Transverse colon (tissue), 4 donors: Measurements from ENCODE around the gene TSC22D3. TPM values are rescaled to one million over a fixed set of nuclear protein-coding genes. Genes with fewer than 3 reads are reported as not detected.
A peak's percentile ranks its signal among the peaks of the same experiment; 100 is the strongest.

Source experiments
- DNase-seq: peaks from one replicate; pipeline ENCODE4 v3.0.0-alpha.2; 2019
- H3K27ac ChIP-seq, 4 donors: fragments of 200-600 bp; sonication (generic); 2 replicates each; pipeline ENCODE4 v1.5.1; 2016 to 2018; ENCODE audit warnings: inconsistent platforms in 4 of 4
- H3K27me3 ChIP-seq: fragments of 200-600 bp; sonication (generic); 2 replicates; pipeline ENCODE4 v1.5.1; 2017; ENCODE audit warnings: inconsistent platforms
- H3K36me3 ChIP-seq, 4 donors: fragments of 200-600 bp; sonication (generic); 2 replicates each; pipeline ENCODE4 v1.5.1; 2017 to 2019; ENCODE audit warnings: inconsistent platforms in 4 of 4
- H3K4me1 ChIP-seq, 4 donors: fragments of 200-600 bp; sonication (generic); 2 replicates each; pipeline ENCODE4 v1.5.1; 2017 to 2020; ENCODE audit warnings: inconsistent platforms in 4 of 4
- H3K4me3 ChIP-seq, 4 donors: fragments of 200-600 bp; sonication (generic); 1 replicate in 1 of 4; 2 replicates in 3 of 4; pipeline versions ENCODE4 v1.5.1 to v1.6.1; 2017 to 2019; ENCODE audit warnings: inconsistent platforms in 4 of 4
- H3K9me3 ChIP-seq, 2 donors: fragments of 200-600 bp; sonication (generic); 2 replicates each; pipeline ENCODE4 v1.5.1; 2017 to 2019; ENCODE audit warnings: inconsistent platforms in 2 of 2
- EP300 ChIP-seq: sonication (generic); formaldehyde crosslinking; IDR thresholded peaks from one replicate; pipeline ENCODE4 v1.6.1; 2017; ENCODE audit warnings: antibody characterized with exemption, low read depth
- POLR2A ChIP-seq: fragments of 450-650 bp; IDR thresholded peaks from one replicate; pipeline ENCODE4 v1.6.1; 2016; ENCODE audit warnings: antibody characterized with exemption, mild to moderate bottlenecking, moderate library complexity
- POLR2AphosphoS5 ChIP-seq, 3 donors: sonication (generic); formaldehyde crosslinking; IDR thresholded peaks; one replicate each; pipeline ENCODE4 v1.6.1; 2016; ENCODE audit warnings: antibody characterized with exemption in 3 of 3
- whole genome bisulfite sequencing, 2 donors: methylation state at CpG; one replicate each; pipeline ENCODE4 v1.1.5; 2018; ENCODE audit warnings: low coverage in 1 of 2; 5-methylcytosine and 5-hydroxymethylcytosine counted together
- in situ Hi-C, 4 donors: fragments of 200-750 bp; cut with MboI; loops; one replicate each; pipeline versions ENCODE4 v1.15.0 to v1.15.1; 2017; ENCODE audit warnings: low sequenced_read_pairs in 3 of 4, low pct_ligation_motif_present in 1 of 4, low pct_unique_long_range_greater_than_20kb in 1 of 4
- intact Hi-C: fragments of 100-400 bp; cut with DNase I; formaldehyde crosslinking; loops from one replicate; pipeline ENCODE4 v1.15.1; 2023; ENCODE audit warnings: low total_unique reads
- total RNA-seq, 4 donors: library from RNA; depleted of rRNA; stranded (reverse); fragments of >200 nt; gene quantifications; one replicate each; pipeline ENCODE4 v1.1.0, GENCODE V29; 2016
- TF ChIP-seq, protein P1 (sequence below), 5 experiments: fragments of 200-600 bp in 3 of 5; fragments of 450-650 bp in 2 of 5; sonication (generic) in 3 of 5; IDR thresholded peaks; 1 replicate in 2 of 5; 2 replicates in 3 of 5; pipeline ENCODE4 v1.5.1; 2016 to 2017; ENCODE audit warnings: antibody characterized with exemption in 5 of 5, inconsistent platforms in 3 of 5, mild to moderate bottlenecking in 2 of 5, moderate library complexity in 1 of 5

The TSC22D3 gene
- total RNA-seq, 4 donors from 2014 or later, result 146 to 349 (median 202) TPM

DNA sequence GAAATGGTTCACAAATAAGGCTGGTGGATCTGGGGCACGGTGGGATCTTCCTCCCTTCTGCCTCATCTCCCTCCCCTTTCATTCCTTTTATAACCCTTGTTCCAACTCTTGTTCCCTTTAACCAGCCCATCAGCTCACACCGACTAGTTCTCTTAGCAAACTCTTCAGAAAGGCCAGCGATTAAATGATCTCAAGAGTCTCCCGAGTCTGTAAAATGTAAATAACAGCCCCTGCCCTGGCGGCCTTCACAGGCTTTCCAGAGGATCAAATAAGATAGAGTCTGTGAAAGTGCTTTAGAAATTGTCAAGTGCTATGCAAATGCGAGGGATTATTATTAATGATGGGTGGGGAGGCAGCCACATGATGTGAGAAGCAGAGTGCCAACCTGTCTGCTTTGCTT lies 27.1 kb downstream of the TSC22D3 start:
- TF ChIP-seq POLR2A (no peak), POLR2AphosphoS5 (IDR thresholded peaks at IDR 0.05) (no peak), EP300 (no peak)
- TF ChIP-seq, protein P1, sequence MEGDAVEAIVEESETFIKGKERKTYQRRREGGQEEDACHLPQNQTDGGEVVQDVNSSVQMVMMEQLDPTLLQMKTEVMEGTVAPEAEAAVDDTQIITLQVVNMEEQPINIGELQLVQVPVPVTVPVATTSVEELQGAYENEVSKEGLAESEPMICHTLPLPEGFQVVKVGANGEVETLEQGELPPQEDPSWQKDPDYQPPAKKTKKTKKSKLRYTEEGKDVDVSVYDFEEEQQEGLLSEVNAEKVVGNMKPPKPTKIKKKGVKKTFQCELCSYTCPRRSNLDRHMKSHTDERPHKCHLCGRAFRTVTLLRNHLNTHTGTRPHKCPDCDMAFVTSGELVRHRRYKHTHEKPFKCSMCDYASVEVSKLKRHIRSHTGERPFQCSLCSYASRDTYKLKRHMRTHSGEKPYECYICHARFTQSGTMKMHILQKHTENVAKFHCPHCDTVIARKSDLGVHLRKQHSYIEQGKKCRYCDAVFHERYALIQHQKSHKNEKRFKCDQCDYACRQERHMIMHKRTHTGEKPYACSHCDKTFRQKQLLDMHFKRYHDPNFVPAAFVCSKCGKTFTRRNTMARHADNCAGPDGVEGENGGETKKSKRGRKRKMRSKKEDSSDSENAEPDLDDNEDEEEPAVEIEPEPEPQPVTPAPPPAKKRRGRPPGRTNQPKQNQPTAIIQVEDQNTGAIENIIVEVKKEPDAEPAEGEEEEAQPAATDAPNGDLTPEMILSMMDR (IDR thresholded peaks at IDR 0.05), result no peak
- H3K27ac ChIP-seq, result peak overlapping the region; percentile 40 to 68 (median 59)
- WGBS, 2 donors, result 67 to 86% methylated on average over 2 to 6 of the region's 6 CpGs

DNA sequence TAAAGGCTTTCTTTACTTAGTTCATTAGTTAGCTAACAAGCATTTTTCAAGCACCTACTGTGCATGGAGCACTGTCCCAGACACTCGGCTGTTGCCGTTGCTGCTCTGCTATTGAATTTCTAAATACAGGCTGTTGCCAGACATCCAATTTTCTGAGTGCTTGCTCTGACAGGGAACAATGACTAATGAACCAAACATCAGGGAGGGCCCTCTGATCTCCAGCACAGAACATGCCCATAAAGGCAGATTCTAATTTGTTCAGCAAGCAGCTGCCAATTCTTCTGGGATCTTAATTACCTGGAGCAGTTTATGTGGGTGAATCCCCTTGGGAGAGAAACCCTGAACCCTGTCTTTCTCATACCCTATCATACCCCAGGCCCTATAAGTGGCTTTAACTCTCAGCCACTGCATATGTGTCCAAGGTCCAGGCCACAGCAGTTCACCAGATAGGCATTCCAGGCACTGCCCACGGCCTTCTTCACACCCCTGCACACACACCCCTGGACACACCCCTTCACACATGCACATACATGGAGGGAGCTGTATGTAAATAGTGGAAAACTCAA lies 27.9 kb downstream of the TSC22D3 start:
- Histone ChIP-seq H3K9me3 (no peaks in the 10 kb centered on the region), H3K4me1 (peaks cover 9 to 26% (median 12%) of the 10 kb centered on the region in 4 donors), H3K27ac (peak overlapping the region; percentile 40 to 68 (median 59)), H3K4me3 (no peak overlapping the region), H3K36me3 (no peaks in the 10 kb centered on the region), H3K27me3 (no peaks in the 10 kb centered on the region)
- TF ChIP-seq POLR2AphosphoS5 (IDR thresholded peaks at IDR 0.05) (peak in 1 of 3 donors; percentile 22), POLR2A (no peak)
- WGBS, 2 donors, result 50% methylated on average over 3 of the region's 3 CpGs; no CpG with 5 or more reads in 1 of the 2 donors
- DNase-seq, result peak; percentile 22
- intact Hi-C loops (no loop called here), in situ Hi-C loops (no loop called here)

More for the DNA sequence above, 27.1 kb downstream of the TSC22D3 start:
- in situ Hi-C loops (no loop called here), intact Hi-C loops (no loop called here)
- H3K4me1 ChIP-seq, result peaks cover 1 to 17% (median 4%) of the 10 kb centered on the region in 4 donors
- no peaks in the 10 kb centered on the region for H3K27me3 ChIP-seq
- H3K36me3 ChIP-seq, result no peaks in the 10 kb centered on the region
- no peak for DNase-seq
- no peak overlapping the region for H3K4me3 ChIP-seq
- no peaks in the 10 kb centered on the region for H3K9me3 ChIP-seq

DNA sequence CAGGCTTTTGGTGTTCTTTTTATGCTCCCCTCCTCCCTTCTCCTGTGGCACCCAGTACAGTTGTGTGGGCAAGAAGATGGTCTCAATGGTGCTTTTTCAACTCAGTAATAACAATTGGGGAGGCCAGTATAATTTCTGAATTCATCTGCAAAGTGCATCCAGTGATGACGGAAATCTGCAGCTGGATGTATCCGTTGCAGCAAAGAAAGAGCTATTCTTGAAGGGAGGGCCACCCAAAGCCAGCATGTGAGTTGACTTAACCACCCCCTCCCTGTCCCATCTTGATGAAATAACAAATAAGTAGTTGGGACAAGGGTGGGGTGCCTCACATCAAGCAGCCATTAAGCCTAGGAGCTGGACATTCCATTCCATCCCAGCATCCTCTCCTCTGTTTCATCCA lies 30.7 kb downstream of the TSC22D3 start:
- intact Hi-C loops, result no loop called here
- no peak for DNase-seq
- in situ Hi-C loops, result no loop called here
- no peak overlapping the region for H3K4me3 ChIP-seq
- H3K9me3 ChIP-seq, result no peaks in the 10 kb centered on the region
- no peak overlapping the region for H3K27ac ChIP-seq
- 92% methylated on average over 2 of the region's 2 CpGs; no CpG with 5 or more reads in 1 of the 2 donors for WGBS, 2 donors
- no peaks in the 10 kb centered on the region for H3K36me3 ChIP-seq
- no peaks in the 10 kb centered on the region for H3K27me3 ChIP-seq
- H3K4me1 ChIP-seq, result peaks cover 23 to 43% (median 28%) of the 10 kb centered on the region in 4 donors
- TF ChIP-seq POLR2A, result no peak
- no peak for TF ChIP-seq POLR2AphosphoS5 (IDR thresholded peaks at IDR 0.05)
- TF ChIP-seq EP300, result no peak
- TF ChIP-seq, protein P1 (IDR thresholded peaks at IDR 0.05), result no peak

DNA sequence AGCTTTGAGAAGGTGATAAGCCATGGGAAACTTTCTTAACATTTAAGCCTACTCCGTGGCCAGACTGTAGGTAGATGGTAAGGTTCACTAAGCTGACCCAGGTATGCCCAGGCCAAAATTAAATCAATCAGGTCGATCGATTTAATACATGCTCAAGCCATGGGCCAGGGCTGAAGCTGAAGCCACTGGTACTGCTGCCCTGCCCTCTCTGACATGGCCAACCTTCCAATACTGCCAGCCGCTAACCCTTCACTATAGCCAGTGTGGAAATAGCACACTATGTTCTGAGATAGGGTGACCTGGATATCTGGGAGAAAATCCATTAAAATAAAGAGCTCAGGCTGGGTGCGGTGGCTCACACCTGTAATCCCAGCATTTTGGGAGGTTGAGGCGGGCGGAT lies 31.6 kb downstream of the TSC22D3 start:
- no peaks in the 10 kb centered on the region for H3K36me3 ChIP-seq
- 92% methylated on average over 7 of the region's 7 CpGs; no CpG with 5 or more reads in 1 of the 2 donors for WGBS, 2 donors
- intact Hi-C loops, result no loop called here
- TF ChIP-seq, protein P1 (IDR thresholded peaks at IDR 0.05), result no peak
- TF ChIP-seq EP300 (no peak), POLR2A (no peak), POLR2AphosphoS5 (IDR thresholded peaks at IDR 0.05) (no peak)
- H3K4me1 ChIP-seq, result peaks cover 23 to 43% (median 28%) of the 10 kb centered on the region in 4 donors
- peak overlapping the region in 3 of 4 donors; percentile 88 to 94 (median 93) for H3K27ac ChIP-seq
- no peak overlapping the region for H3K4me3 ChIP-seq
- no peaks in the 10 kb centered on the region for H3K9me3 ChIP-seq
- no peaks in the 10 kb centered on the region for H3K27me3 ChIP-seq
- in situ Hi-C loops, result no loop called here
- DNase-seq, result no peak
